Right atrium auricular region (tissue), 2 donors: ENCODE results near the gene SLC36A1. TPM values are rescaled to one million over a fixed set of nuclear protein-coding genes. Genes with fewer than 3 reads are reported as not detected.

Source experiments
- DNase-seq: peaks from one replicate; pipeline ENCODE4 v3.0.0-alpha.2; 2019; ENCODE audit warnings: low spot score
- H3K27ac ChIP-seq, 2 donors: fragments of 200-600 bp; sonication (generic); 1 replicate in 1 of 2; 2 replicates in 1 of 2; pipeline ENCODE4 v1.5.1; 2016 to 2019
- H3K27me3 ChIP-seq, 2 donors: fragments of 200-600 bp; sonication (generic); one replicate each; pipeline versions ENCODE4 v1.5.1 to v1.6.0; 2017 to 2019
- H3K36me3 ChIP-seq: fragments of 200-600 bp; sonication (generic); one replicate; pipeline ENCODE4 v1.5.1; 2016
- H3K4me1 ChIP-seq, 2 donors: fragments of 200-600 bp; sonication (generic); one replicate each; pipeline versions ENCODE4 v1.5.1 to v1.6.0; 2017 to 2019
- H3K4me3 ChIP-seq, 2 donors: fragments of 200-600 bp; sonication (generic); 1 replicate in 1 of 2; 2 replicates in 1 of 2; pipeline ENCODE4 v1.5.1; 2017 to 2019; ENCODE audit warnings: mild to moderate bottlenecking in 1 of 2, moderate library complexity in 1 of 2
- H3K9me3 ChIP-seq, 2 donors: fragments of 200-600 bp; sonication (generic); one replicate each; pipeline ENCODE4 v1.5.1; 2019
- CTCF ChIP-seq, 2 donors: fragments of 200-600 bp; sonication (generic); IDR thresholded peaks; one replicate each; pipeline ENCODE4 v1.5.1; 2019; ENCODE audit warnings: antibody characterized with exemption in 2 of 2
- total RNA-seq, 2 donors: library from RNA; depleted of rRNA; stranded (reverse); fragments of >200 nt; gene quantifications; one replicate each; pipeline ENCODE4 v1.1.0, GENCODE V29; 2016

Gene SLC36A1
- 1 to 10 TPM; 3.9 to 5.8 TPM for total RNA-seq

- H3K9me3 ChIP-seq = no peaks in the 10 kb centered on the region
- H3K27me3 ChIP-seq = no peaks in the 10 kb centered on the region
- H3K27ac ChIP-seq = peak within 1 kb of the TSS; percentile 36 to 69
- no peaks in the 10 kb centered on the region for H3K36me3 ChIP-seq
- peak; percentile 93 to 97 for TF ChIP-seq CTCF (IDR thresholded peaks at IDR 0.05)
- peak; percentile 96 for DNase-seq
- peaks cover 0 to 10% of the 10 kb centered on the region in 2 donors for H3K4me1 ChIP-seq
- peak within 1 kb of the TSS; percentile 63 to 79 for H3K4me3 ChIP-seq
Measured at GRCh38 chr5:151447174-151448037, at the start of gene SLC36A1. Gene SLC36A1, plus strand, starts transcription at chr5:151447603. Its CDS starts 11,190 bp downstream, at chr5:151458793.

GRCh38 chr5:151405334-151406160 lies 41.9 kb upstream of the SLC36A1 start:
- no peak for TF ChIP-seq CTCF (IDR thresholded peaks at IDR 0.05)
- DNase-seq = no peak
- Histone ChIP-seq H3K4me3 (no peak overlapping the region), H3K36me3 (no peaks in the 10 kb centered on the region), H3K4me1 (no peaks in the 10 kb centered on the region), H3K27ac (no peak overlapping the region), H3K9me3 (no peaks in the 10 kb centered on the region), H3K27me3 (no peaks in the 10 kb centered on the region)

GRCh38 chr5:151406322-151406947 lies 41.0 kb upstream of the SLC36A1 start:
- TF ChIP-seq CTCF (IDR thresholded peaks at IDR 0.05) = peak in 1 of 2 donors; percentile 54
- no peaks in the 10 kb centered on the region for H3K27me3 ChIP-seq
- H3K36me3 ChIP-seq = no peaks in the 10 kb centered on the region
- no peak overlapping the region for H3K27ac ChIP-seq
- no peak for DNase-seq
- no peaks in the 10 kb centered on the region for H3K4me1 ChIP-seq
- no peaks in the 10 kb centered on the region for H3K9me3 ChIP-seq
- no peak overlapping the region for H3K4me3 ChIP-seq

GRCh38 chr5:151408591-151409230 lies 38.7 kb upstream of the SLC36A1 start:
- no peak for DNase-seq
- no peaks in the 10 kb centered on the region for H3K9me3 ChIP-seq
- H3K4me1 ChIP-seq = no peaks in the 10 kb centered on the region
- H3K4me3 ChIP-seq = no peak overlapping the region
- H3K27me3 ChIP-seq = no peaks in the 10 kb centered on the region
- no peak overlapping the region for H3K27ac ChIP-seq
- no peak for TF ChIP-seq CTCF (IDR thresholded peaks at IDR 0.05)
- no peaks in the 10 kb centered on the region for H3K36me3 ChIP-seq

- Histone ChIP-seq H3K27ac (no peak overlapping the region), H3K4me3 (no peak overlapping the region), H3K27me3 (no peaks in the 10 kb centered on the region), H3K9me3 (peaks cover 0 to 6% of the 10 kb centered on the region in 2 donors), H3K4me1 (peaks cover 0 to 7% of the 10 kb centered on the region in 2 donors), H3K36me3 (no peaks in the 10 kb centered on the region)
- TF ChIP-seq CTCF (IDR thresholded peaks at IDR 0.05) = no peak
- DNase-seq = no peak
Measured at GRCh38 chr5:151413800-151414199, 33.6 kb upstream of the SLC36A1 start.
